Endothelial cell (in vitro differentiated cells): ENCODE results near the gene CCNJL. TPM values are rescaled to one million over a fixed set of nuclear protein-coding genes. Genes with fewer than 3 reads are reported as not detected.

Source experiments
- DNase-seq: peaks from one replicate; pipeline ENCODE4 v3.0.0; 2021; ENCODE audit warnings: low spot score
- H3K27ac Mint-ChIP-seq: one replicate; pipeline ENCODE4 v1.8.0; 2021; ENCODE audit warnings: mixed read lengths, inconsistent platforms; ENCODE audit not compliant: unreplicated experiment
- H3K27me3 Mint-ChIP-seq: one replicate; pipeline ENCODE4 v1.8.0; 2021; ENCODE audit warnings: mild to moderate bottlenecking, moderate library complexity, mixed read lengths, inconsistent platforms; ENCODE audit not compliant: unreplicated experiment
- H3K36me3 Mint-ChIP-seq: one replicate; pipeline ENCODE4 v1.8.0; 2021; ENCODE audit warnings: mild to moderate bottlenecking, low read depth, mixed read lengths, inconsistent platforms; ENCODE audit not compliant: unreplicated experiment
- H3K4me1 Mint-ChIP-seq: one replicate; pipeline ENCODE4 v1.8.0; 2021; ENCODE audit warnings: mild to moderate bottlenecking, mixed read lengths, inconsistent platforms; ENCODE audit not compliant: unreplicated experiment
- H3K4me3 Mint-ChIP-seq: one replicate; pipeline ENCODE4 v1.8.0; 2021; ENCODE audit warnings: mild to moderate bottlenecking, mixed read lengths, inconsistent platforms; ENCODE audit not compliant: unreplicated experiment
- H3K9me3 Mint-ChIP-seq: one replicate; pipeline ENCODE4 v1.8.0; 2021; ENCODE audit warnings: mixed read lengths, inconsistent platforms; ENCODE audit not compliant: unreplicated experiment
- total RNA-seq: library from RNA; stranded (reverse); fragmentation: NEBNext Ultra II Directional; extraction: Animal tissue kit (Norgen Biotek cat#: 25700); gene quantifications from one replicate; pipeline ENCODE4 v1.2.1, GENCODE V29; 2021; ENCODE audit not compliant: unreplicated experiment
- TF ChIP-seq, protein P1 (sequence below): fragments of 200-600 bp; sonication (generic); IDR thresholded peaks from one replicate; pipeline ENCODE4 v1.5.0; 2021; ENCODE audit warnings: antibody characterized with exemption; ENCODE audit not compliant: unreplicated experiment

The CCNJL gene
- total RNA-seq, 1 donor from 2014 or later, result 65.0 TPM

DNA sequence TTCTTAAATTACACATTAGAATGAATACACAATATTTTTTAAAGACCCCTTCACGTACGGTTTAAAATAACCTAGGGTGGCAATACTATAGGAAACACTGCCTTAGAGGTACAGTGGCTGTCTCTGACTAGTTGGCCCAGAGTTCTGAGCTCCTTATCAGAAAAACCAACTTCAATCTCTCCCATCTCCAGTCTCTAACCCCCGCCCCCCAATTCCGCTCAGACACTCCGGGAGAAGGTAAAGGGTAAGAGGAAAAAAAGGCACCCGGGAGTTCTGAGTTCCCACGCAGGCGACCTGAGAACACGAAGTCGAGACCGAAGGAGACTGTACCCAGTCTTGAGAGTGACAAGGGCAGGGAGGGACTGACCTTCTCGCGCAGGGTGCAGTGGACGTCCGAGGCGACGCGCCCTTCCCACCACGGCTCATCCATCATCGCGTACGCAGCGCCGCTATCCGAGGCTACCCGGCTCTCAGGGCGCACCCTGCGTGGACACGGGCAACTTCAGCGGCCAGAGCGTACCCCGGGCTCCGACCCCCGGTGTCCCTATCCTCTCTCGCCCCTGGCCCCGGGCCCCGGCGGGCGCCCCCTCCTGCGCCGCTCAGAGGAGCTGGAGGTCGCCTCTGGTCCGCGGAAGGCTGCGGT lies 752 bp downstream of the CCNJL start:
- Mint-ChIP-seq H3K9me3 (no peaks in the 10 kb centered on the region), H3K27me3 (peaks cover 9% of the 10 kb centered on the region), H3K4me1 (peaks cover 55% of the 10 kb centered on the region), H3K36me3 (peaks cover 30% of the 10 kb centered on the region), H3K27ac (peak overlapping the region; percentile 77), H3K4me3 (peak overlapping the region; percentile 99)
- TF ChIP-seq, protein P1, sequence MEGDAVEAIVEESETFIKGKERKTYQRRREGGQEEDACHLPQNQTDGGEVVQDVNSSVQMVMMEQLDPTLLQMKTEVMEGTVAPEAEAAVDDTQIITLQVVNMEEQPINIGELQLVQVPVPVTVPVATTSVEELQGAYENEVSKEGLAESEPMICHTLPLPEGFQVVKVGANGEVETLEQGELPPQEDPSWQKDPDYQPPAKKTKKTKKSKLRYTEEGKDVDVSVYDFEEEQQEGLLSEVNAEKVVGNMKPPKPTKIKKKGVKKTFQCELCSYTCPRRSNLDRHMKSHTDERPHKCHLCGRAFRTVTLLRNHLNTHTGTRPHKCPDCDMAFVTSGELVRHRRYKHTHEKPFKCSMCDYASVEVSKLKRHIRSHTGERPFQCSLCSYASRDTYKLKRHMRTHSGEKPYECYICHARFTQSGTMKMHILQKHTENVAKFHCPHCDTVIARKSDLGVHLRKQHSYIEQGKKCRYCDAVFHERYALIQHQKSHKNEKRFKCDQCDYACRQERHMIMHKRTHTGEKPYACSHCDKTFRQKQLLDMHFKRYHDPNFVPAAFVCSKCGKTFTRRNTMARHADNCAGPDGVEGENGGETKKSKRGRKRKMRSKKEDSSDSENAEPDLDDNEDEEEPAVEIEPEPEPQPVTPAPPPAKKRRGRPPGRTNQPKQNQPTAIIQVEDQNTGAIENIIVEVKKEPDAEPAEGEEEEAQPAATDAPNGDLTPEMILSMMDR, result no peak
- peak; percentile 28 for DNase-seq

DNA sequence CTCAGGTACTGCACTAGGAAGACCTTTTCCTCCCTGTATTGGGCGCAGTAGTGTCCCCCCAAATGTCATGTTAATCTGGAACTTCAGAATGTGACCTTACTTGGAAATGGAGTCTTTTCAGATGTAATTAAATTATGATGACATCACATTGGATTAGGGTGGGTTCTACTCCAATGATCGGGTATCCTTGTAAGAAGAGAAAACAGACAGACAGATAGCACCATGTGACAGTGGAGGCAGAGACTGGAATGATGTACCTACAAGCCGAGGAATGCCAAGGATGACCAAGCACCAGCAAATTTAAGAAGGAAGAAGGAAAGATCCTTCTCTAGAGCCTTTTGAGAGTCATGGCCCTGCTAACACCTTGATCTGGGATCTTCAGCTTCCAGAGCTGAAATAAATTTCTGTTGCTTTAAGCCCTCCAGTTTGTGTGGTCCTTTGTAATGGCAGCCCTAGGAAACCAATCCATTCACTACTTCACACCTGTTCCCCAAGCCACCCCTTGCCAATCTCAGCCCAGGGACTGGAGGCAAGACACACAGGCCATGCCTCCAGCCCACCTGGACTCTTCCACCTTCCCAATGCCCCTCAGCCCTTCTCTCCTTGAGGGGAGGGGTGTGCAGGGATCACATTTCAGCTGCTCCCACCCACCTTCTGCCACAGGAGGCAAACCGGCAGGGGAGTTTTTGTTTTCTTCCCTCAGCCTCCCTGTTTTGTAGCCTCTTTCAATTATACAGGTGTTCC lies 1.6 kb downstream of the CCNJL start:
- DNase-seq, result no peak
- H3K27ac Mint-ChIP-seq, result peak overlapping the region; percentile 77
- H3K4me3 Mint-ChIP-seq, result peak overlapping the region; percentile 99
- no peaks in the 10 kb centered on the region for H3K9me3 Mint-ChIP-seq
- peaks cover 32% of the 10 kb centered on the region for H3K36me3 Mint-ChIP-seq
- TF ChIP-seq, protein P1, result no peak
- H3K4me1 Mint-ChIP-seq, result peaks cover 48% of the 10 kb centered on the region
- H3K27me3 Mint-ChIP-seq, result peaks cover 12% of the 10 kb centered on the region

DNA sequence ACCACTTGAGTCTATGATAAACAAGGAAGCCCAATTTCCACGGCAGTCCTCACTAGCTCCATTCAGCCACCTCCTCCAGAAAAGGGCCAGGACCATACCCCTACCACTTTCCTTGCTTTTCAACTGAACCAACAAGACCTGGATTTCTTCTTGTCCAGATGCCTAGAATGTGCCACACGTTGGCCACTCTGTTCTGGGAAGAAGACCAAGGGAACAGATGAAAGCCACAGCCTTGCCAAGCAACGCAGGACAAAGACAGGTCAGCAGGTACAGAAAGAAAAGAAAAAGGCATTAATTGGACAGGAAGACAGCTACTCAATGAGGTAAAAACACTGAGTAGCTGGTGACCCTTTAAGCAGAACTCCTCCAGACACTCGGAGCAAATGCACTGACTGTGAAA lies 2.2 kb downstream of the CCNJL start:
- Mint-ChIP-seq H3K27ac (peak overlapping the region; percentile 36), H3K36me3 (peaks cover 32% of the 10 kb centered on the region), H3K27me3 (peaks cover 12% of the 10 kb centered on the region), H3K9me3 (no peaks in the 10 kb centered on the region), H3K4me3 (peak overlapping the region; percentile 99), H3K4me1 (peaks cover 48% of the 10 kb centered on the region)
- DNase-seq, result no peak
- TF ChIP-seq, protein P1, result no peak

DNA sequence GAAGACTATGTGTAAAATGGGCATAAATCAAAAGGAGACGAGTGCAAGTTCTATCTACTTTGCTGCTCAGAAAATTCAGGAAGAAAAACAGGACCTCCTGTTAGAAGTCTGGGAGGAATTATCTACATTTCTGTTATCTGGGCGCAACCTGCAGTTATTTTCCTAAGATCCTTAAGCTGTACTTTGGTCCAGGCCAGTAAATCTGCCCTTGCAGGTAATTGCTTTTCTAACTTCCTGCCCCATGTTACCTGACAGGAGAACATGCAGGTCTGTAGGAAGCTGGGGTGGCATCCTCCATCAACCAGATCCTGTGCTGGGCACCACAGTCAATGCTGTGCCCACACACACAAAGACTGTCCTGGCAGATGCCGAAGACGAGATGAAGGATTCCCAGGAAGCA lies 5.7 kb downstream of the CCNJL start:
- H3K4me3 Mint-ChIP-seq, result no peak overlapping the region

More for the DNA sequence above, 5.7 kb downstream of the CCNJL start:
- DNase-seq, result no peak
- TF ChIP-seq, protein P1, result no peak
- no peaks in the 10 kb centered on the region for H3K9me3 Mint-ChIP-seq
- H3K36me3 Mint-ChIP-seq, result peaks cover 34% of the 10 kb centered on the region
- H3K27me3 Mint-ChIP-seq, result peaks cover 12% of the 10 kb centered on the region
- no peak overlapping the region for H3K27ac Mint-ChIP-seq
- H3K4me1 Mint-ChIP-seq, result peaks cover 43% of the 10 kb centered on the region
